Activated B cell treated with CpG ODN at 0.5 μM for 24 hours (primary cell): ENCODE data around the gene PJVK. TPM values are rescaled to one million over a fixed set of nuclear protein-coding genes. Genes with fewer than 3 reads are reported as not detected.

Experiments
- ATAC-seq: fragments of 200-7000 bp; cut with Tn5 transposase; one replicate; pipeline ENCODE4 v1.10.0; 2021; ENCODE audit warnings: low read depth, mild to moderate bottlenecking, moderate library complexity
- CTCF ChIA-PET: fragments of 350-600 bp; sonication (Branson Sonifier 250); formaldehyde crosslinking; loops from one replicate; lab custom pipeline; 2021; ENCODE audit warnings: antibody characterized with exemption; lab: Charles Lee
- POLR2A ChIA-PET: fragments of 350-600 bp; sonication (Branson Sonifier 250); formaldehyde crosslinking; loops from one replicate; lab custom pipeline; 2021; ENCODE audit warnings: antibody characterized with exemption; lab: Charles Lee
- DNase-seq: peaks from one replicate; pipeline ENCODE4 v3.0.0; 2022
- H3K27ac Mint-ChIP-seq: one replicate; pipeline ENCODE4 v1.8.0; 2020; ENCODE audit warnings: mixed read lengths
- H3K27me3 Mint-ChIP-seq: one replicate; pipeline ENCODE4 v1.8.0; 2021; ENCODE audit warnings: mixed read lengths
- H3K36me3 Mint-ChIP-seq: one replicate; pipeline ENCODE4 v1.8.0; 2021; ENCODE audit warnings: low read depth, mixed read lengths
- H3K4me1 Mint-ChIP-seq: one replicate; pipeline ENCODE4 v1.8.0; 2021; ENCODE audit warnings: mixed read lengths
- H3K4me3 Mint-ChIP-seq: one replicate; pipeline ENCODE4 v1.8.0; 2020; ENCODE audit warnings: mild to moderate bottlenecking, mixed read lengths
- H3K9me3 Mint-ChIP-seq: one replicate; pipeline ENCODE4 v1.8.0; 2020; ENCODE audit warnings: mixed read lengths
- CTCF ChIP-seq: fragments of 200-600 bp; IDR thresholded peaks from one replicate; pipeline ENCODE4 v1.8.0; 2022; ENCODE audit warnings: antibody characterized with exemption, mild to moderate bottlenecking
- intact Hi-C: fragments of 100-400 bp; cut with micrococcal nuclease; formaldehyde crosslinking; loops from one replicate; pipeline ENCODE4 v1.15.1; 2024
- total RNA-seq: library from RNA; stranded (reverse); gene quantifications from 2 replicates; pipeline ENCODE4 v1.2.3, GENCODE V29; 2022

Gene PJVK
- total RNA-seq, 1 donor from 2014 or later = 3.1 TPM

GRCh38 chr2:178415979-178416378 lies 35.2 kb upstream of the PJVK start:
- H3K4me3 Mint-ChIP-seq = no peak overlapping the region

GRCh38 chr2:178417916-178418315 lies 33.3 kb upstream of the PJVK start:
- Mint-ChIP-seq H3K4me1 (peaks cover 20% of the 10 kb centered on the region), H3K9me3 (no peaks in the 10 kb centered on the region), H3K27ac (no peak overlapping the region), H3K27me3 (no peaks in the 10 kb centered on the region), H3K4me3 (no peak overlapping the region), H3K36me3 (peaks cover 8% of the 10 kb centered on the region)
- TF ChIP-seq CTCF = no peak
- POLR2A ChIA-PET = interaction anchor here (0.7 kb wide), 1 partner anchor 81 kb away, joined by 4 read pairs; no protein-coding TSS in a partner anchor
- intact Hi-C loops = no loop called here
- CTCF ChIA-PET = interaction anchor here (1.1 kb wide), 1 partner anchor 286 kb away, joined by 3 read pairs; no protein-coding TSS in a partner anchor
- DNase-seq (no peak), ATAC-seq (no peak)

More at GRCh38 chr2:178415979-178416378, 35.2 kb upstream of the PJVK start:
- DNase-seq (no peak), ATAC-seq (no peak)
- no peak for TF ChIP-seq CTCF
- Mint-ChIP-seq H3K9me3 (no peaks in the 10 kb centered on the region), H3K36me3 (peaks cover 8% of the 10 kb centered on the region), H3K27me3 (no peaks in the 10 kb centered on the region), H3K4me1 (peaks cover 21% of the 10 kb centered on the region), H3K27ac (no peak overlapping the region)
- intact Hi-C loops = no loop called here
- ChIA-PET CTCF (interaction anchor here (4.2 kb wide), 1 partner anchor 19 kb away, joined by 57 read pairs; no protein-coding TSS in a partner anchor), POLR2A (no interaction called here)

GRCh38 chr2:178418426-178418825 lies 32.8 kb upstream of the PJVK start:
- H3K27ac Mint-ChIP-seq = no peak overlapping the region
- no peak overlapping the region for H3K4me3 Mint-ChIP-seq
- no peak for TF ChIP-seq CTCF
- peaks cover 14% of the 10 kb centered on the region for H3K4me1 Mint-ChIP-seq
- ATAC-seq (no peak), DNase-seq (no peak)
- H3K27me3 Mint-ChIP-seq = no peaks in the 10 kb centered on the region
- intact Hi-C loops = no loop called here
- H3K9me3 Mint-ChIP-seq = no peaks in the 10 kb centered on the region
- H3K36me3 Mint-ChIP-seq = peaks cover 7% of the 10 kb centered on the region
- ChIA-PET CTCF (interaction anchor here (0.9 to 1.1 kb wide), 2 partner anchors 26 to 287 kb away, joined by 3 read pairs; no protein-coding TSS in a partner anchor), POLR2A (no interaction called here)

- intact Hi-C loops = no loop called here
- no peak for TF ChIP-seq CTCF
- Mint-ChIP-seq H3K27ac (no peak overlapping the region), H3K4me1 (peaks cover 11% of the 10 kb centered on the region), H3K27me3 (no peaks in the 10 kb centered on the region), H3K9me3 (no peaks in the 10 kb centered on the region), H3K36me3 (no peaks in the 10 kb centered on the region), H3K4me3 (no peak overlapping the region)
- DNase-seq (no peak), ATAC-seq (no peak)
- ChIA-PET CTCF (interaction anchor here (0.9 to 1.3 kb wide), 3 partner anchors 15 to 32 kb away, joined by 3 read pairs; partner anchors contain the start of genes PJVK and PRKRA), POLR2A (interaction anchor here (0.6 kb wide), 1 partner anchor 323 kb away, joined by 4 read pairs; no protein-coding TSS in a partner anchor)
These were observed 32.1 kb upstream of the PJVK start for GRCh38 chr2:178419123-178419522.

GRCh38 chr2:178420463-178420999 lies 30.6 kb upstream of the PJVK start:
- Mint-ChIP-seq H3K4me1 (peaks cover 2% of the 10 kb centered on the region), H3K4me3 (no peak overlapping the region), H3K27me3 (no peaks in the 10 kb centered on the region), H3K36me3 (peaks cover 2% of the 10 kb centered on the region), H3K9me3 (peaks cover 11% of the 10 kb centered on the region), H3K27ac (no peak overlapping the region)
- no peak for TF ChIP-seq CTCF
- intact Hi-C loops = no loop called here
- ATAC-seq (no peak), DNase-seq (no peak)
- POLR2A ChIA-PET = no interaction called here
- CTCF ChIA-PET = interaction anchor here (1.3 kb wide), 1 partner anchor 31 kb away, joined by 3 read pairs; the partner anchor contains the start of genes PJVK and PRKRA
